IMR-90 (cell line): ENCODE results near the gene TAF4B. TPM values are rescaled to one million over a fixed set of nuclear protein-coding genes. Genes with fewer than 3 reads are reported as not detected.
"Not testable (repeated sequence)": the region's sequence is repeated elsewhere in the genome, so short reads cannot be mapped to it uniquely, and the experiment has no call there.

ENCODE experiments used
- ATAC-seq: fragments of 200-7000 bp; cut with Tn5 transposase; 2 replicates; pipeline ENCODE4 v1.9.1; 2020; ENCODE audit warnings: low read depth, mild to moderate bottlenecking, moderate library complexity
- BruUV-seq: library from RNA; stranded (reverse); fragments of 400-500 nt; replicated peaks from 2 replicates; lab custom pipeline; 2021; lab: Mats Ljungman, UMichigan
- CTCF ChIA-PET: fragments of 300-600 bp; formaldehyde crosslinking; extraction: SDS; loops from one replicate; lab custom pipeline; 2021; ENCODE audit warnings: antibody characterized with exemption; lab: Yijun Ruan, JAX
- POLR2A ChIA-PET: fragments of 300-600 bp; sonication (Branson Sonifier 250); formaldehyde crosslinking; loops from one replicate; lab custom pipeline; 2022; ENCODE audit warnings: antibody characterized with exemption; ENCODE audit not compliant: unreplicated experiment; lab: Charles Lee
- DNase-seq: peaks from one replicate; pipeline ENCODE4 v3.0.0; 2013
- H2AFZ ChIP-seq: replicated peaks from 2 replicates; pipeline ENCODE3; 2013; ENCODE audit warnings: low read length, mild to moderate bottlenecking; ENCODE audit not compliant: poor library complexity
- H2AK5ac ChIP-seq: 2 replicates; pipeline ENCODE4 v1.6.1; 2013; ENCODE audit warnings: low read depth, low read length, inconsistent platforms
- H2AK9ac ChIP-seq: replicated peaks from 2 replicates; pipeline ENCODE3; 2013; ENCODE audit warnings: mild to moderate bottlenecking, low read depth, low read length, moderate library complexity; ENCODE audit not compliant: poor library complexity
- H2BK120ac ChIP-seq: 2 replicates; pipeline ENCODE4 v1.6.1; 2013; ENCODE audit warnings: low read depth, low read length, inconsistent platforms
- H2BK15ac ChIP-seq: 3 replicates; pipeline ENCODE4 v1.6.1; 2013; ENCODE audit warnings: low read depth, low read length, inconsistent platforms
- H2BK20ac ChIP-seq: 2 replicates; pipeline ENCODE4 v1.6.1; 2013; ENCODE audit warnings: low read depth, mild to moderate bottlenecking, inconsistent platforms, low read length, moderate library complexity
- H2BK5ac ChIP-seq: 2 replicates; pipeline ENCODE4 v1.6.1; 2013; ENCODE audit warnings: mild to moderate bottlenecking, low read depth, low read length, inconsistent platforms; ENCODE audit not compliant: poor library complexity, severe bottlenecking
- H3K14ac ChIP-seq: replicated peaks from 2 replicates; pipeline ENCODE4 v1.6.1; 2013; ENCODE audit warnings: low read depth, low read length, inconsistent platforms
- H3K18ac ChIP-seq: 2 replicates; pipeline ENCODE4 v1.6.1; 2013; ENCODE audit warnings: low read depth, low read length, control low read depth
- H3K23ac ChIP-seq: 2 replicates; pipeline ENCODE4 v1.6.1; 2013; ENCODE audit warnings: low read depth, low read length, inconsistent platforms
- H3K27ac ChIP-seq: 2 replicates; pipeline ENCODE4 v1.5.1; 2013; ENCODE audit warnings: mild to moderate bottlenecking, control low read depth, low read length; ENCODE audit not compliant: insufficient read depth
- H3K27me3 ChIP-seq: 2 replicates; pipeline ENCODE4 v1.6.1; 2013; ENCODE audit warnings: low read length; ENCODE audit not compliant: control insufficient read depth, insufficient read depth
- H3K36me3 ChIP-seq: 2 replicates; pipeline ENCODE4 v1.6.1; 2013; ENCODE audit warnings: low read length, mixed read lengths; ENCODE audit not compliant: control insufficient read depth, insufficient read depth
- H3K4ac ChIP-seq: 2 replicates; pipeline ENCODE4 v1.6.1; 2013; ENCODE audit warnings: low read depth, low read length, inconsistent platforms
- H3K4me1 ChIP-seq: 2 replicates; pipeline ENCODE4 v1.6.1; 2013; ENCODE audit warnings: low read length, mixed read lengths; ENCODE audit not compliant: control insufficient read depth, insufficient read depth
- H3K4me2 ChIP-seq: 2 replicates; pipeline ENCODE4 v1.6.1; 2013; ENCODE audit warnings: low read depth, mild to moderate bottlenecking, control low read depth, low read length, moderate library complexity
- H3K4me3 ChIP-seq: 2 replicates; pipeline ENCODE4 v1.5.1; 2013; ENCODE audit warnings: low read depth, mild to moderate bottlenecking, control low read depth, low read length, moderate library complexity; ENCODE audit not compliant: insufficient read depth
- H3K56ac ChIP-seq: 2 replicates; pipeline ENCODE4 v1.6.1; 2013; ENCODE audit warnings: low read length, inconsistent platforms; ENCODE audit not compliant: insufficient read depth; ENCODE audit errors: extremely low read depth
- H3K79me1 ChIP-seq, 2 experiments: 2 replicates each; pipeline ENCODE4 v1.6.1; 2013; ENCODE audit warnings: low read length in 2 of 2, inconsistent platforms in 1 of 2, low read depth in 1 of 2
- H3K9ac ChIP-seq: 2 replicates; pipeline ENCODE4 v1.6.1; 2013; ENCODE audit warnings: low read depth, low read length, control low read depth
- H3K9me1 ChIP-seq: 2 replicates; pipeline ENCODE4 v1.6.1; 2013; ENCODE audit warnings: low read length, inconsistent platforms; ENCODE audit not compliant: insufficient read depth
- H3K9me3 ChIP-seq: 2 replicates; pipeline ENCODE4 v1.6.1; 2013; ENCODE audit warnings: low read length; ENCODE audit not compliant: control insufficient read depth, insufficient read depth
- H4K20me1 ChIP-seq: 2 replicates; pipeline ENCODE4 v1.6.1; 2013; ENCODE audit warnings: low read length, inconsistent platforms; ENCODE audit not compliant: insufficient read depth
- H4K5ac ChIP-seq: 2 replicates; pipeline ENCODE4 v1.6.1; 2013; ENCODE audit warnings: mild to moderate bottlenecking, low read depth, low read length, control low read depth
- H4K8ac ChIP-seq, 2 experiments: 2 replicates each; pipeline ENCODE4 v1.6.1; 2013; ENCODE audit warnings: low read depth in 2 of 2, low read length in 2 of 2, control low read depth in 1 of 2, inconsistent platforms in 1 of 2
- H4K91ac ChIP-seq: 2 replicates; pipeline ENCODE4 v1.6.1; 2013; ENCODE audit warnings: low read depth, low read length, inconsistent platforms; ENCODE audit not compliant: insufficient read depth
- WGBS, 2 experiments: methylation state at CpG; one replicate each; pipeline versions ENCODE4 v1.1.5 to v1.1.7; 2013; ENCODE audit warnings: missing lambda C conversion rate in 2 of 2; ENCODE audit not compliant: insufficient read length in 1 of 2; ENCODE audit errors: extremely low coverage in 2 of 2; 5-methylcytosine and 5-hydroxymethylcytosine counted together
- dilution Hi-C: fragments of 300-500 bp; cut with HindIII; formaldehyde crosslinking; loops from one replicate; pipeline ENCODE4 v1.14.3; 2018; ENCODE audit warnings: low sequenced_read_pairs; ENCODE audit not compliant: unreplicated experiment
- in situ Hi-C: fragments of 300-500 bp; cut with MboI; formaldehyde crosslinking; loops from 3 replicates; pipeline ENCODE4 v1.14.3; 2019; ENCODE audit warnings: low sequenced_read_pairs, inconsistent platforms, mixed read lengths
- intact Hi-C: fragments of 100-400 bp; cut with micrococcal nuclease; formaldehyde crosslinking; loops from 2 replicates; pipeline ENCODE4 v1.10.0; 2022
- polyA plus RNA-seq, 3 experiments: library from polyadenylated mRNA; depleted of rRNA; stranded (reverse); fragments of >200 nt; gene quantifications; 2 replicates each; pipeline ENCODE4 v1.2.3, GENCODE V29; 2012; ENCODE audit warnings: low replicate concordance in 1 of 3
- total RNA-seq: library from RNA; depleted of rRNA; stranded (reverse); fragments of >200 nt; gene quantifications from 2 replicates; pipeline ENCODE4 v1.2.3, GENCODE V29; 2012

The TAF4B gene
- total and polyA plus RNA-seq, 2 of the 4 experiments (the other 2 are of a cell fraction) = 0.38 to 1.1 TPM

DNA sequence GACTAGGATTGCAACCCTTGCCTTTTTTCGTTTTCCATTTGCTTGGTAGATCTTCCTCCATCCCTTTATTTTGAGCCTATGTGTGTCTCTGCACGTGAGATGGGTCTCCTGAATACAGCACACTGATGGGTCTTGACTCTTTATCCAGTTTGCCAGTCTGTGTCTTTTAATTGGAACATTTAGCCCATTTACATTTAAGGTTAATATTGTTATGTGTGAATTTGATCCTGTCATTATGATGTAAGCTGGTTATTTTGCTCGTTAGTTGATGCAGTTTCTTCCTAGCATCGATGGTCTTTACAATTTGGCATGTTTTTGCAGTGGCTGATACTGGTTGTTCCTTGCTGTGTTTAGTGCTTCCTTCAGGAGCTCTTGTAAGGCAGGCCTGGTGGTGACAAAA, 16.1 kb downstream of the TAF4B start:
- CTCF ChIA-PET, H3K18ac ChIP-seq, H3K14ac ChIP-seq, DNase-seq, H3K56ac ChIP-seq, H3K23ac ChIP-seq, in situ Hi-C loops, H3K27me3 ChIP-seq, H3K9me1 ChIP-seq, POLR2A ChIA-PET, H3K36me3 ChIP-seq, H3K9me3 ChIP-seq, H3K4me3 ChIP-seq, BruUV-seq, H3K4me2 ChIP-seq, H3K27ac ChIP-seq, H2BK20ac ChIP-seq, H2BK120ac ChIP-seq, intact Hi-C loops, H4K5ac ChIP-seq, H4K91ac ChIP-seq, H2AFZ ChIP-seq, H3K79me1 ChIP-seq, H4K20me1 ChIP-seq, H4K8ac ChIP-seq, H3K4me1 ChIP-seq, H3K9ac ChIP-seq, dilution Hi-C loops, ATAC-seq, H2AK9ac ChIP-seq, H2BK5ac ChIP-seq, H2BK15ac ChIP-seq, H2AK5ac ChIP-seq, H3K4ac ChIP-seq: not testable (repeated sequence)
- WGBS, 2 experiments = no CpG with 5 or more reads among the region's 4 CpGs
